Activated CD4-positive, CD25-positive, alpha-beta regulatory T cell treated with anti-CD3 and anti-CD28 coated beads, Interleukin-2, amount 50 U/mL, for 24 hours (primary cell): ENCODE data around the gene RHBDL1.

ENCODE experiments used
- ATAC-seq, 2 donors: fragments of 150-1000 bp; cut with Tn5 transposase; one replicate each; pipeline ENCODE4 v1.10.0; 2021; ENCODE audit warnings: mild to moderate bottlenecking in 1 of 2, moderate library complexity in 1 of 2

Gene RHBDL1

DNA sequence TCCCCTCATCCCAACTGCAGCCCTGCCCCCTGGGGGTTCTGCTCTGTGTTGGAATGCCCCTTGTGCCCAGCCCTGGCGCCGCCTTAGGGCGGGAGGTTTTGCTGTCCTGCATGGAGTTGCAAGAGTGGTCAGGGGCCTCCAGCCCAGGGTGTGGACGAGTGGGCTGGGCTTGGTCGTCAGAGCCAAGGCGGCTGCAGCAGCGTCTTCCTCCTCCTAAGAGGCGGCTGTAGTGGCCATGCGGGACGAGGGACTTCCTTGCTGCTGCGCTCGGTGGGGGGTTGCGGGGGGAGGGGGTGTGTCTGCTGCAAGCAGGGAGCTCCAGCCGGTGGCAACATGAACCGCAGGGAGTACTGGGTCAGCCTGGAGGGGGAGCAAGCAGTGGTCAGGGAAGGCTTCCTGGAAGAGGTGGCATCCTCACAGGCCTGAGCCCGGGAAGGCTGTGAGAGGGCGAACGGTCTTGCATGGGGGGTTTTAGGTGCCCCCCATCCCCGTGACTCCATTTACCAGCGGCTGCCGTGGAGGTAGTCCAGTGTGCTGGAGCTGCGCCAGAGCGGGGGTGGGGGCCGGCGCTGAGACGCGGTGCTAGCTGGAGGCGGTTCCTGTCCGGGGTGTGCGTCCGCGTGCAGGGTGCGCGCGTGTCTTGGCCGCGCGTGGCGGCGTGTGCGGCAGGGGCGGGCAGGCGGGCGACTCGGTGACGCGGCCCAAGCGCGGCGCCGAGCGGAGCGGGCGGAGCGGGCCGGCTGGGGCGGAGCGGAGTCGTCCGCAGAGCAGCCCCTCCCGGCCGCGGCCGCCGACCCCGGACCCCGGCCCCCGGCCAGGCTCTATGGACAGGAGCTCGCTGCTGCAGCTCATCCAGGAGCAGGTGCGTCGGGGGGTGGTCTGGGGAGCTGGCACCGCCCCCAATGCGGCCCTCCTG lies at the start of gene RHBDL1:
TSS of gene RHBDL1 (plus strand) at position 704 of the 916 bp plus-strand sequence. CDS start at position 824, 120 bp downstream.
- no peak for ATAC-seq

DNA sequence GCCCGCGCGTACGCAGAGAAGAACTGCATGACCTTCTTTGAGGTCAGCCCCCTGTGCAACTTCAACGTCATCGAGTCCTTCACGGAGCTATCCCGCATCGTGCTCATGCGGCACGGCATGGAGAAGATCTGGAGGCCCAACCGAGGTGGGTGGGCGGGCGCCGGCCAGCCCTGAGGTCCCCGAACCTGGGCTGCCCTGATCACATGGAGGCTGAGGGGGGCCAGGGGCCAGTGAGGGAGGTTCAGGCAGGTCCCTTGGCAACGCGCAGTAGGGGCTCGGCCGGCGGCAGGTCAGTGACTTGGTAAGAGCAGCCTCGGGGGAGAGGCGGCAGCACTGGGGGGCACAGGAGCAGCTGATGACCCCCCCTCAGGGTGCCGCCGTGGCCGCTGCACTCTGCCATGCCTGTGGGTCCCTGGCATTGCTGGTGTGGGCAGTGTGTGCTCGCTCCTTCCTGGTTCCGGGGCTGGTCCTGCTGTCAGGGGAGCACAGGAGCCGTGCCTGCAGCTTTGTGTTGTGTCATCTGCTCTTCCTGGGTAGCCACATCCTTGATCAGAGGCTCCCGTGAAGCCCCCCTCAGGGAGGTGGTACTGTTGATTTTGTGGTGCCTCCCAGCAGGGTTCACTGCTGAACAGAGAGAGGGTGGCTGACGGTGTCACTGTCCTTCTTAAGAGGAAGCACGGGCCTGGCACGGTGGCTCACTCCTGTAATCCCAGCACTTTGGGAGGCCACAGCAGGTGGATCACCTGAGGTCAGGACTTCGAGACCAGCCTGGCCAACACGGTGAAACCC lies 49.3 kb upstream of the RHBDL1 start:
- no peak for ATAC-seq

DNA sequence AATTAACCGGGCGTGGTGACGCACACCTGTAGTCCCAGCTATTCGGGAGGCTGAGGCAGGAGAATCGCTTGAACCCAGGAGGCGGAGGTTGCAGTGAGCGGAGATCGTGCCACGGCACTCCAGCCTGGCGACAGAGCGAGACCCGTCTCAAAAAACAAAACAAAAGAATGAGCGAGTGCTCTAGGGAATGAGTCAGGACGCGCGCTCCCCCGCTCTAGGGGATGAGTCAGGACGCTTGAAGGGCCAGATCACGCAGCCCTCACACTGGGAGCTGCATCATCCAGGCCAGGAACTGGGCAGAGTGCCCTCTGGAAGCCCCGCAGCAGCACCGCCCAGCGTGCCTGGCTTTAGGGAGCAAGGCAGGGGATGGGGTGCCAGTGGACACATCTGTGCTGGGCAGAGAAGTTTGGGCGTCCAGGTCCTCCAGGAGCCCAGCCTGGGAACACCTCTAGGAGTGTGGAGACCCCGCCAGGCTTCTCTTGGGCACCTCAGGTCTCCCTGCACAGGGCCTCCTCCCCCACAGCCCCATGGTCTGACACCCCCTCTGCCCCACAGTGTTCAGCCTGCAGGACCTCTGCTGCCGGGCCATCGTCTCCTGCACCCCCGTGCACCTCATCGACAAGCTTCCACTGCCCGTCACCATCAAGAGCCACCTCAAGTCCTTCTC lies 48.6 kb upstream of the RHBDL1 start:
- no peak for ATAC-seq

DNA sequence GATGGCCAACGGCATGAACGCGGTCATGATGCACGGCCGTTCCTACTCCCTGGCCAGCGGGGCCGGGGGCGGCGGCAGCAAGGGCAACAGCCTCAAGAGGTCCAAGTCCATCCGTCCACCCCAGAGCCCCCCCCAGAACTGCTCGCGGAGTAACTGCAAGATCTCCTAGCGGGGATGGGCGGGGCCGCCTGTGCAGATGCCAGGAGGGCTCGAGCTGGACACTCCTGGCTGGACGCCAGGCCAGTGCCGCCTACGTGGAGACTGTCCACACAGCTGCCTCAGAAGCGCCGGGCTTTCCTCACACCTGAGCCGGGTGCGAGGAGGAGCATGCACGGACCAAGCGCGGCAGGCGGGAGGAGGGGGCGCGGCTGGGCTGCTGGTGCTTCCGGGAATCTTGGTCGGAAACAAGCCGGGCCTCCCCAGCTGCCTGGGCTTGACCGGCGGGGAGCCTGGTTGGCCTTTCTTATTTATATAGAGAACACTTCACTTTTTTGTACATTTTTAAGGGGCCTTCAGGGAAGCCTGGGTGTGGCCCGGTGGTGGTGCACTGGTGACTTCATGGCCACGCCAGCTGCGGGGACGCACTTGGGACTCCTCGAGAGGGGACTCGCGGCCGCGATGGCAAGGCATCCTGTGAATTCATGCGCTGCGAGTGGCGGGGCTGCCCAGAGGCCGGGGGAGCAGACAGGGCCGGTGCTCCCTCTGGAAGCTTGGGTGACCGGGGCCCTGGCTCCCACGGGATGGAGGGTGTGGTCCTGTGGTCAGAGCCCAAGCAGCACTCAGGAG lies 47.8 kb upstream of the RHBDL1 start:
- ATAC-seq: no peak

- no peak for ATAC-seq
Measured at GRCh38 chr16:628321-629061, 47.0 kb upstream of the RHBDL1 start.

- ATAC-seq: no peak
Measured at GRCh38 chr16:629185-629832, 46.2 kb upstream of the RHBDL1 start.

- no peak for ATAC-seq
Measured at GRCh38 chr16:629833-630248, 45.6 kb upstream of the RHBDL1 start.

GRCh38 chr16:630249-630814 lies 45.1 kb upstream of the RHBDL1 start:
- ATAC-seq: no peak

- ATAC-seq: no peak
Measured at GRCh38 chr16:630815-631405, 44.6 kb upstream of the RHBDL1 start, which contains the start of gene WFIKKN1. TSS of gene WFIKKN1 (plus strand) at chr16:630985. CDS start at chr16:631254, 269 bp downstream.

DNA sequence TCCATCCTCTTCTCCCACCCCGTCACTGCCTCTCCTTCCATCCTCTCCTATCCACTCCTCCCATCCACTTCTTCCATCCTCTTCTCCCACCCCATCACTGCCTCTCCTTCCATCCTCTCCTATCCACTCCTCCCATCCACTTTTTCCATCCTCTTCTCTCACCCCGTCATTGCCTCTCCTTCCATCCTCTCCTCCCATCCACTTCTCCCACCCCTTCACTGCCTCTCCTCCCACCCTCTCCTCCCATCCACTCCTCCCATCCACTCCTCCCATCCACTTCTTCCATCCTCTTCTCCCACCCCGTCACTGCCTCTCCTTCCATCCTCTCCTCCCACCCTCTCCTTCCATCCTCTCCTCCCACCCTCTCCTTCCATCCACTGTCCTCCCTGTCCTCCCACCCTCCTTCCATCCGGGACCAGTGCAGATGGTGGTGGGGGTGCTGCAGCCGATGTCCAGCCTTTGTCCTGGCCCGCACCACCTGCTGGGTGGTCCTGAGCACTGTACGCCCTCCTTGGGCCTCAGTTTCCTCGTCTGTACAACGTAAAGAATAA lies 43.6 kb upstream of the RHBDL1 start:
- ATAC-seq: no peak

GRCh38 chr16:632486-633335 lies 42.8 kb upstream of the RHBDL1 start:
- no peak for ATAC-seq

GRCh38 chr16:633336-634050 lies 42.0 kb upstream of the RHBDL1 start:
- ATAC-seq: no peak

- ATAC-seq: no peak
Measured at GRCh38 chr16:634051-634670, 41.3 kb upstream of the RHBDL1 start.

DNA sequence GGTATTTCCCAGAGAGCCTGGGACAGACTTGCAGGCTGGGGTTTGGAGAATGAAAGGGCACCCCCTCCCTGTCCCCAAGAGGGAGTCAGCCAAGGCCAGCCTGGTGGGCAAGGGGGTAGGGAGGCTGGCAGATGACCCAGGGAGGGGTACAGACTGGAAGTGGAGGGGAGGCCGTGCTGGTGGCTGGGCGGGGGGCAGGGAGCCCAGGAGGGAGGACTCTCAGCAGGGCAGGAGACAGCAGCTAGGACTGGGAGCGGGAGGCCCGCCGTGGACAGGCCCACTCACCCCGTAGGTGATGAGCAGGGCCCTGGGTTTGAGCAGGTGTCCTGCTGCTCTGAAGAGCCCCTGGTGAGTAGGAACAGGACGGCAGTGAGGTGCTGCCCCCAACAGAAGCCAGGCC lies 40.5 kb upstream of the RHBDL1 start:
- ATAC-seq: no peak

- ATAC-seq: no peak
Measured at GRCh38 chr16:635573-636205, 39.8 kb upstream of the RHBDL1 start.

DNA sequence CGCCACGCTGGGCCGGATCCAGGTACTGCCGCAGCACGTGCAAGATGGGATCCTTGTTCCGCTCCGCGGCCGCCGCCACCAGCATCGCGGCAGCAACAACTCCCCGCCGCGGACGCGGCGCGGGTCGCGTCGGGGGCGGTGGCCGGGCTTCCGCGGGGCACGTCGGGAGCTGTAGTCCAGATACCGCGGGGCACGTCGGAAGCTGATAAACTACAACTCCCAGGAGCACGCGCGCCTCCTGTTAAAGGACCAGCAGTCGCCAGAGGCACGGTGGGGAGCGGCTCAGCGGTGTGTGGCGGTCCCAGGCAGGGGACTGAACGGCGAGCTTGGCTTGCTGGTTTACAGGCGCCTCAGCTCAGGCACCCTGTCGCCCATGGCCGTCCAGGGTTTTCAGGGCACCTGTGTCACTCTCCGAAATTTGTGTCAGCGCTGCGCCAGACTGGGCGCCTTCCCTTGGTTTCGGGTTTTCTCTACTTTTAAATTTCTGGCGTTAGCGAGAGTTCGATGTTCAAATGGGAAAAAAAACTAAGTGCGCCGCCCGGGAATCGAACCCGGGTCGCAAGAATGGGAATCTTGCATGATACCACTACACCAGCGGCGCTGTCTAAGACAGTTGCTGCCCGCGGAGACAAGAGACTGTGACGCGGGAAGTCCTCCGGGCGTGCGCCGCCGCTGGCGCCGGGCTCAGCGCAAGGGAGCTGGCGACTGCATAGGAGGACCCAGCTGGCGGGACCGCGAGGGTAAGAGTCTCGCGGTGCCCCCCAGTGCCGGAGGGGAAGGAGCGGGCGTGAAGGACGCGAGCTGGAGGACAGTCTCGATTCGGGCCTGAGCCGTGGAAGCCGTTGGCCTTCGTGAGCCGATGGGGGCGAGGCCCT lies 39.0 kb upstream of the RHBDL1 start, which contains the start of gene METTL26:
TSS of gene METTL26 (minus strand) at position 100 of the 875 bp plus-strand sequence. CDS start at position 85, 15 bp downstream.
- peak; percentile 93 to 94 for ATAC-seq
